HEK293T (cell line): Measurements from ENCODE around the gene TRABD2A.

Experiments used
- ARNT ChIP-seq: fragments of 450-650 bp; IDR thresholded peaks from 2 replicates; pipeline ENCODE4 v1.6.1; 2017; ENCODE audit warnings: mild to moderate bottlenecking
- BHLHE40 ChIP-seq: fragments of 450-650 bp; IDR thresholded peaks from 2 replicates; pipeline ENCODE4 v1.6.1; 2016; ENCODE audit warnings: mild to moderate bottlenecking, moderate library complexity, borderline replicate concordance
- ELF4 ChIP-seq: fragments of 450-650 bp; IDR thresholded peaks from 2 replicates; pipeline ENCODE4 v1.6.1; 2017; ENCODE audit warnings: antibody characterized with exemption
- FOXK2 ChIP-seq: fragments of 450-650 bp; IDR thresholded peaks from 2 replicates; pipeline ENCODE4 v1.6.1; 2016; ENCODE audit warnings: mild to moderate bottlenecking
- FOXM1 ChIP-seq: fragments of 450-650 bp; IDR thresholded peaks from 2 replicates; pipeline ENCODE4 v1.6.1; 2017; ENCODE audit warnings: mild to moderate bottlenecking, borderline replicate concordance
- HDGF ChIP-seq: fragments of 450-650 bp; IDR thresholded peaks from 2 replicates; pipeline ENCODE4 v1.6.1; 2017; ENCODE audit warnings: antibody characterized with exemption, borderline replicate concordance
- L3MBTL2 ChIP-seq: fragments of 450-650 bp; conservative IDR thresholded peaks from 2 replicates; pipeline ENCODE4 v1.6.1; 2016; ENCODE audit warnings: mild to moderate bottlenecking
- NFRKB ChIP-seq: fragments of 450-650 bp; IDR thresholded peaks from 2 replicates; pipeline ENCODE4 v1.6.1; 2016; ENCODE audit warnings: mild to moderate bottlenecking, moderate library complexity
- SP1 ChIP-seq: fragments of 450-650 bp; IDR thresholded peaks from 2 replicates; pipeline ENCODE4 v1.6.1; 2017
- TARDBP ChIP-seq: fragments of 450-650 bp; IDR thresholded peaks from 2 replicates; pipeline ENCODE4 v1.6.1; 2016
- ZNF384 ChIP-seq: fragments of 450-650 bp; IDR thresholded peaks from 2 replicates; pipeline ENCODE4 v1.6.1; 2016

GRCh38 chr2:84839851-84840250, 41.0 kb downstream of the TRABD2A start:
- no peak for TF ChIP-seq TARDBP
- no peak for TF ChIP-seq SP1
- TF ChIP-seq FOXM1: no peak
- TF ChIP-seq NFRKB: no peak
- TF ChIP-seq ZNF384: no peak
- TF ChIP-seq BHLHE40: no peak
- TF ChIP-seq ARNT: no peak
- TF ChIP-seq HDGF: no peak
- no peak for TF ChIP-seq FOXK2
- TF ChIP-seq L3MBTL2: no peak
- no peak for TF ChIP-seq ELF4
